H1 (cell line): Measurements from ENCODE around the gene COL17A1. TPM values are rescaled to one million over a fixed set of nuclear protein-coding genes. Genes with fewer than 3 reads are reported as not detected.

Source experiments
- ATF3 ChIP-seq: IDR thresholded peaks from 2 replicates; pipeline ENCODE4 v1.6.1; 2011; ENCODE audit warnings: low read depth, mild to moderate bottlenecking, low read length; ENCODE audit not compliant: insufficient read depth
- CHD7 ChIP-seq: fragments of 300-600 bp; sonication (generic); IDR thresholded peaks from 2 replicates; pipeline ENCODE4 v1.7.1; 2012; ENCODE audit warnings: low read length, moderate library complexity, mild to moderate bottlenecking, inconsistent platforms; ENCODE audit not compliant: insufficient replicate concordance
- E2F6 ChIP-seq: IDR thresholded peaks from 2 replicates; pipeline ENCODE4 v1.6.1; 2012; ENCODE audit warnings: inconsistent platforms
- GABPA ChIP-seq: IDR thresholded peaks from 2 replicates; pipeline ENCODE4 v1.6.1; 2011; ENCODE audit warnings: mild to moderate bottlenecking, low read length, moderate library complexity, borderline replicate concordance; ENCODE audit not compliant: insufficient read depth
- TCF12 ChIP-seq: IDR thresholded peaks from 2 replicates; pipeline ENCODE4 v1.6.1; 2011; ENCODE audit warnings: low read depth, mild to moderate bottlenecking, low read length
- USF2 ChIP-seq: IDR thresholded peaks from 2 replicates; pipeline ENCODE4 v1.6.1; 2011; ENCODE audit warnings: low read length, improper control_type of control experiment
- ZNF274 ChIP-seq: IDR thresholded peaks from 2 replicates; pipeline ENCODE4 v1.7.0; 2012; ENCODE audit warnings: low read length, borderline replicate concordance; ENCODE audit errors: extremely low read depth
- polyA plus RNA-seq, 7 experiments: library from polyadenylated mRNA; depleted of rRNA in 3 of 7; stranded (reverse) in 5 of 7; unstranded in 2 of 7; fragments of >200 nt in 5 of 7; fragments of 200-250 nt in 2 of 7; gene quantifications; 1 replicate in 5 of 7; 2 replicates in 1 of 7; 4 replicates in 1 of 7; pipeline versions ENCODE4 v1.2.1 to v1.2.3, GENCODE V29; 2011 to 2013; ENCODE audit warnings: missing spikeins in 2 of 7, mixed read lengths in 2 of 7
- total RNA-seq: library from RNA; stranded (reverse); fragmentation: NEBNext Ultra II Directional; extraction: Animal tissue kit (Norgen Biotek cat#: 25700); gene quantifications from 2 replicates; pipeline ENCODE4 v1.2.1, GENCODE V29; 2021

The COL17A1 gene
- total and polyA plus RNA-seq, 2 of the 8 experiments (the other 6 are each of a cell fraction or from before 2014, with no cell fraction given): 0.35 to 0.37 TPM

GRCh38 chr10:104036069-104036384 is 49.7 kb downstream of the COL17A1 start (continued):
- TF ChIP-seq CHD7: no peak
- no peak for TF ChIP-seq USF2
- no peak for TF ChIP-seq ATF3
- TF ChIP-seq TCF12: no peak
- no peak for TF ChIP-seq GABPA
- TF ChIP-seq E2F6: no peak
- no peak for TF ChIP-seq ZNF274
